IMR-90 (cell line): ENCODE data around the gene ANKRD1. TPM values are rescaled to one million over a fixed set of nuclear protein-coding genes. Genes with fewer than 3 reads are reported as not detected.

Experiments
- ATAC-seq: fragments of 200-7000 bp; cut with Tn5 transposase; 2 replicates; pipeline ENCODE4 v1.9.1; 2020; ENCODE audit warnings: low read depth, mild to moderate bottlenecking, moderate library complexity
- BruUV-seq: library from RNA; stranded (reverse); fragments of 400-500 nt; replicated peaks from 2 replicates; lab custom pipeline; 2021; lab: Mats Ljungman, UMichigan
- CTCF ChIA-PET: fragments of 300-600 bp; formaldehyde crosslinking; extraction: SDS; loops from one replicate; lab custom pipeline; 2021; ENCODE audit warnings: antibody characterized with exemption; lab: Yijun Ruan, JAX
- POLR2A ChIA-PET: fragments of 300-600 bp; sonication (Branson Sonifier 250); formaldehyde crosslinking; loops from one replicate; lab custom pipeline; 2022; ENCODE audit warnings: antibody characterized with exemption; ENCODE audit not compliant: unreplicated experiment; lab: Charles Lee
- DNase-seq: peaks from one replicate; pipeline ENCODE4 v3.0.0; 2013
- H2AFZ ChIP-seq: replicated peaks from 2 replicates; pipeline ENCODE3; 2013; ENCODE audit warnings: low read length, mild to moderate bottlenecking; ENCODE audit not compliant: poor library complexity
- H2AK5ac ChIP-seq: 2 replicates; pipeline ENCODE4 v1.6.1; 2013; ENCODE audit warnings: low read depth, low read length, inconsistent platforms
- H2AK9ac ChIP-seq: replicated peaks from 2 replicates; pipeline ENCODE3; 2013; ENCODE audit warnings: mild to moderate bottlenecking, low read depth, low read length, moderate library complexity; ENCODE audit not compliant: poor library complexity
- H2BK120ac ChIP-seq: 2 replicates; pipeline ENCODE4 v1.6.1; 2013; ENCODE audit warnings: low read depth, low read length, inconsistent platforms
- H2BK15ac ChIP-seq: 3 replicates; pipeline ENCODE4 v1.6.1; 2013; ENCODE audit warnings: low read depth, low read length, inconsistent platforms
- H2BK20ac ChIP-seq: 2 replicates; pipeline ENCODE4 v1.6.1; 2013; ENCODE audit warnings: low read depth, mild to moderate bottlenecking, inconsistent platforms, low read length, moderate library complexity
- H2BK5ac ChIP-seq: 2 replicates; pipeline ENCODE4 v1.6.1; 2013; ENCODE audit warnings: mild to moderate bottlenecking, low read depth, low read length, inconsistent platforms; ENCODE audit not compliant: poor library complexity, severe bottlenecking
- H3K14ac ChIP-seq: replicated peaks from 2 replicates; pipeline ENCODE4 v1.6.1; 2013; ENCODE audit warnings: low read depth, low read length, inconsistent platforms
- H3K18ac ChIP-seq: 2 replicates; pipeline ENCODE4 v1.6.1; 2013; ENCODE audit warnings: low read depth, low read length, control low read depth
- H3K23ac ChIP-seq: 2 replicates; pipeline ENCODE4 v1.6.1; 2013; ENCODE audit warnings: low read depth, low read length, inconsistent platforms
- H3K27ac ChIP-seq: 2 replicates; pipeline ENCODE4 v1.5.1; 2013; ENCODE audit warnings: mild to moderate bottlenecking, control low read depth, low read length; ENCODE audit not compliant: insufficient read depth
- H3K27me3 ChIP-seq: 2 replicates; pipeline ENCODE4 v1.6.1; 2013; ENCODE audit warnings: low read length; ENCODE audit not compliant: control insufficient read depth, insufficient read depth
- H3K36me3 ChIP-seq: 2 replicates; pipeline ENCODE4 v1.6.1; 2013; ENCODE audit warnings: low read length, mixed read lengths; ENCODE audit not compliant: control insufficient read depth, insufficient read depth
- H3K4ac ChIP-seq: 2 replicates; pipeline ENCODE4 v1.6.1; 2013; ENCODE audit warnings: low read depth, low read length, inconsistent platforms
- H3K4me1 ChIP-seq: 2 replicates; pipeline ENCODE4 v1.6.1; 2013; ENCODE audit warnings: low read length, mixed read lengths; ENCODE audit not compliant: control insufficient read depth, insufficient read depth
- H3K4me2 ChIP-seq: 2 replicates; pipeline ENCODE4 v1.6.1; 2013; ENCODE audit warnings: low read depth, mild to moderate bottlenecking, control low read depth, low read length, moderate library complexity
- H3K4me3 ChIP-seq: 2 replicates; pipeline ENCODE4 v1.5.1; 2013; ENCODE audit warnings: low read depth, mild to moderate bottlenecking, control low read depth, low read length, moderate library complexity; ENCODE audit not compliant: insufficient read depth
- H3K56ac ChIP-seq: 2 replicates; pipeline ENCODE4 v1.6.1; 2013; ENCODE audit warnings: low read length, inconsistent platforms; ENCODE audit not compliant: insufficient read depth; ENCODE audit errors: extremely low read depth
- H3K79me1 ChIP-seq, 2 experiments: 2 replicates each; pipeline ENCODE4 v1.6.1; 2013; ENCODE audit warnings: low read length in 2 of 2, inconsistent platforms in 1 of 2, low read depth in 1 of 2
- H3K9ac ChIP-seq: 2 replicates; pipeline ENCODE4 v1.6.1; 2013; ENCODE audit warnings: low read depth, low read length, control low read depth
- H3K9me1 ChIP-seq: 2 replicates; pipeline ENCODE4 v1.6.1; 2013; ENCODE audit warnings: low read length, inconsistent platforms; ENCODE audit not compliant: insufficient read depth
- H3K9me3 ChIP-seq: 2 replicates; pipeline ENCODE4 v1.6.1; 2013; ENCODE audit warnings: low read length; ENCODE audit not compliant: control insufficient read depth, insufficient read depth
- H4K20me1 ChIP-seq: 2 replicates; pipeline ENCODE4 v1.6.1; 2013; ENCODE audit warnings: low read length, inconsistent platforms; ENCODE audit not compliant: insufficient read depth
- H4K5ac ChIP-seq: 2 replicates; pipeline ENCODE4 v1.6.1; 2013; ENCODE audit warnings: mild to moderate bottlenecking, low read depth, low read length, control low read depth
- H4K8ac ChIP-seq, 2 experiments: 2 replicates each; pipeline ENCODE4 v1.6.1; 2013; ENCODE audit warnings: low read depth in 2 of 2, low read length in 2 of 2, control low read depth in 1 of 2, inconsistent platforms in 1 of 2
- H4K91ac ChIP-seq: 2 replicates; pipeline ENCODE4 v1.6.1; 2013; ENCODE audit warnings: low read depth, low read length, inconsistent platforms; ENCODE audit not compliant: insufficient read depth
- BHLHE40 ChIP-seq: fragments of 150-350 bp; IDR thresholded peaks from 2 replicates; pipeline ENCODE4 v1.6.1; 2016; ENCODE audit warnings: mild to moderate bottlenecking, low read depth, low read length
- CEBPB ChIP-seq: IDR thresholded peaks from 2 replicates; pipeline ENCODE4 v1.6.1; 2012; ENCODE audit warnings: low read depth, low read length, improper control_type of control experiment
- CTCF ChIP-seq: conservative IDR thresholded peaks from 2 replicates; pipeline ENCODE4 v1.5.1; 2012; ENCODE audit warnings: mild to moderate bottlenecking, low read depth, low read length, improper control_type of control experiment
- ELK1 ChIP-seq: fragments of 150-350 bp; IDR thresholded peaks from 2 replicates; pipeline ENCODE4 v1.6.1; 2016; ENCODE audit warnings: low read depth, mild to moderate bottlenecking, low read length, moderate library complexity, borderline replicate concordance
- FOS ChIP-seq: fragments of 150-350 bp; IDR thresholded peaks from 2 replicates; pipeline ENCODE4 v1.6.1; 2016; ENCODE audit warnings: low read depth, low read length
- MAZ ChIP-seq: IDR thresholded peaks from 2 replicates; pipeline ENCODE4 v1.6.1; 2012; ENCODE audit warnings: low read depth, mild to moderate bottlenecking, low read length, improper control_type of control experiment, moderate library complexity, borderline replicate concordance
- MXI1 ChIP-seq: IDR thresholded peaks from 2 replicates; pipeline ENCODE4 v1.6.1; 2012; ENCODE audit warnings: low read depth, mild to moderate bottlenecking, low read length, moderate library complexity, borderline replicate concordance
- RCOR1 ChIP-seq: IDR thresholded peaks from 2 replicates; pipeline ENCODE4 v1.6.1; 2012; ENCODE audit warnings: mild to moderate bottlenecking, low read length, improper control_type of control experiment; ENCODE audit not compliant: insufficient replicate concordance
- SMC3 ChIP-seq: fragments of 150-350 bp; IDR thresholded peaks from 2 replicates; pipeline ENCODE4 v1.6.1; 2016; ENCODE audit warnings: low read depth, mild to moderate bottlenecking, antibody characterized with exemption, low read length, moderate library complexity
- WGBS, 2 experiments: methylation state at CpG; one replicate each; pipeline versions ENCODE4 v1.1.5 to v1.1.7; 2013; ENCODE audit warnings: missing lambda C conversion rate in 2 of 2; ENCODE audit not compliant: insufficient read length in 1 of 2; ENCODE audit errors: extremely low coverage in 2 of 2; 5-methylcytosine and 5-hydroxymethylcytosine counted together
- dilution Hi-C: fragments of 300-500 bp; cut with HindIII; formaldehyde crosslinking; loops from one replicate; pipeline ENCODE4 v1.14.3; 2018; ENCODE audit warnings: low sequenced_read_pairs; ENCODE audit not compliant: unreplicated experiment
- in situ Hi-C: fragments of 300-500 bp; cut with MboI; formaldehyde crosslinking; loops from 3 replicates; pipeline ENCODE4 v1.14.3; 2019; ENCODE audit warnings: low sequenced_read_pairs, inconsistent platforms, mixed read lengths
- intact Hi-C: fragments of 100-400 bp; cut with micrococcal nuclease; formaldehyde crosslinking; loops from 2 replicates; pipeline ENCODE4 v1.10.0; 2022
- polyA plus RNA-seq, 3 experiments: library from polyadenylated mRNA; depleted of rRNA; stranded (reverse); fragments of >200 nt; gene quantifications; 2 replicates each; pipeline ENCODE4 v1.2.3, GENCODE V29; 2012; ENCODE audit warnings: low replicate concordance in 1 of 3
- total RNA-seq: library from RNA; depleted of rRNA; stranded (reverse); fragments of >200 nt; gene quantifications from 2 replicates; pipeline ENCODE4 v1.2.3, GENCODE V29; 2012

The ANKRD1 gene
- total and polyA plus RNA-seq, 2 of the 4 experiments (the other 2 are of a cell fraction) = 7.4 to 10.8 TPM

DNA sequence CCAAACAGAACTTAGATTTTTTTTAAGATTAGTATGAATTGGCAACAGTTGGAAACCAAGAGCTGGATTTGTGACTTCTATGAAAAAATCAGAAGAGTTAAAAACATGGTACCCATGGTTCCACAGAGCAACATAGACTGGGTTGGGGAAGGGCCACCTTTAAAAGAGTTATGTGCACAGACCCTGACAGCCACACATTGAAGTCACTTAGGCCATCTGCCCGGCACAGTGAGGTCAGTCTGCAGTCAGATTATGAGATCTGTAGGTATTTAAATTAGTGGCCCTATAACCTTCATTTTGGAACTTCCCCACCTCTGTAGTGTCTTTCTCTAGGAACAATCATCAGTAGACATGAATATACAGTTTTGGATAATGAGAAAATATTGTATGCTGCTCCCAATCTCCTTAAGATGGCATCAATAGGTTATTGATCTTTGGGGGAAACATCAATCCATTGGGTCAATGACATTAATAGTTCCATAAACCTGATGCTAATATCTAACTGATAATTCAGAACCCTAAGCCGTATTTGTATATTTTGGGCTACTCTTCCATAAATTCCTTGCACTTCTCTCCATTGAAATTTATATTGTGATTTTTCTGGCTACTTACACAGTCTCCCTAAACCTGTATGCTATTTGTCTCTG, 7.0 kb downstream of the ANKRD1 start (continued):
- TF ChIP-seq ELK1 = no peak

- no peak overlapping the region for H2AFZ ChIP-seq
- no peak overlapping the region for H3K4me3 ChIP-seq
- peak overlapping the region; percentile 24; the same call in 1 of the 2 replicates for H4K91ac ChIP-seq
- H3K9me3 ChIP-seq = no peaks in the 10 kb centered on the region
- H4K5ac ChIP-seq = no peak overlapping the region
- no peaks in the 10 kb centered on the region for H3K27me3 ChIP-seq
- WGBS, 2 experiments = no CpG with 5 or more reads among the region's 7 CpGs
- no peak overlapping the region for H3K14ac ChIP-seq
- H3K36me3 ChIP-seq = no peaks in the 10 kb centered on the region; the same call in 1 of the 2 replicates
- no peak overlapping the region; a peak in 1 of 4 replicates for H4K8ac ChIP-seq
- dilution Hi-C loops = no loop called here
- no peak overlapping the region for H3K9ac ChIP-seq
- H3K18ac ChIP-seq = no peak overlapping the region
- peak overlapping the region; percentile 53; the same call in 1 of the 2 replicates for H2BK20ac ChIP-seq
- peak overlapping the region; percentile 36 for H2BK120ac ChIP-seq
- H3K4ac ChIP-seq = no peak overlapping the region
- no peaks in the 10 kb centered on the region for H3K79me1 ChIP-seq
- H3K27ac ChIP-seq = no peak overlapping the region
- no peak overlapping the region for H3K4me2 ChIP-seq
- no peak overlapping the region for H2AK9ac ChIP-seq
- H2BK5ac ChIP-seq = no peak overlapping the region
- in situ Hi-C loops = loop anchor here (5.0 to 25.0 kb wide), 2 partner anchors 334 to 999 kb away; partner anchors contain the start of genes BTAF1 and FGFBP3
- peaks cover 1% of the 10 kb centered on the region for H3K4me1 ChIP-seq
- H2AK5ac ChIP-seq = no peak overlapping the region
- no peak overlapping the region for H2BK15ac ChIP-seq
- CTCF ChIA-PET = interaction anchor here (1.3 to 1.6 kb wide), 2 partner anchors 47 to 338 kb away, joined by 4 to 12 read pairs; no protein-coding TSS in a partner anchor
- no peak for ATAC-seq
- POLR2A ChIA-PET = no interaction called here
- H3K9me1 ChIP-seq = no peaks in the 10 kb centered on the region
- intact Hi-C loops = loop anchor here (5.0 to 10.0 kb wide), 3 partner anchors 129 to 252 kb away; no protein-coding TSS in a partner anchor
- BruUV-seq = no TSS peak
- H3K56ac ChIP-seq = no peak overlapping the region
- H4K20me1 ChIP-seq = no peaks in the 10 kb centered on the region
- no peak overlapping the region for H3K23ac ChIP-seq
- no peak for DNase-seq
- no peak for TF ChIP-seq ELK1
- no peak for TF ChIP-seq MAZ
- no peak for TF ChIP-seq MXI1
- no peak for TF ChIP-seq RCOR1
- TF ChIP-seq FOS = no peak
- TF ChIP-seq CEBPB = no peak
- no peak for TF ChIP-seq BHLHE40
- no peak for TF ChIP-seq SMC3
- TF ChIP-seq CTCF = no peak
These were observed 7.9 kb downstream of the ANKRD1 start for GRCh38 chr10:90912854-90913479.
